IMR-90 (cell line): ENCODE measurements around the gene ABHD12. TPM values are rescaled to one million over a fixed set of nuclear protein-coding genes. Genes with fewer than 3 reads are reported as not detected.

Experiments used
- ATAC-seq: fragments of 200-7000 bp; cut with Tn5 transposase; 2 replicates; pipeline ENCODE4 v1.9.1; 2020; ENCODE audit warnings: low read depth, mild to moderate bottlenecking, moderate library complexity
- BruUV-seq: library from RNA; stranded (reverse); fragments of 400-500 nt; replicated peaks from 2 replicates; lab custom pipeline; 2021; lab: Mats Ljungman, UMichigan
- CTCF ChIA-PET: fragments of 300-600 bp; formaldehyde crosslinking; extraction: SDS; loops from one replicate; lab custom pipeline; 2021; ENCODE audit warnings: antibody characterized with exemption; lab: Yijun Ruan, JAX
- POLR2A ChIA-PET: fragments of 300-600 bp; sonication (Branson Sonifier 250); formaldehyde crosslinking; loops from one replicate; lab custom pipeline; 2022; ENCODE audit warnings: antibody characterized with exemption; ENCODE audit not compliant: unreplicated experiment; lab: Charles Lee
- DNase-seq: peaks from one replicate; pipeline ENCODE4 v3.0.0; 2013
- H2AFZ ChIP-seq: replicated peaks from 2 replicates; pipeline ENCODE3; 2013; ENCODE audit warnings: low read length, mild to moderate bottlenecking; ENCODE audit not compliant: poor library complexity
- H2AK5ac ChIP-seq: 2 replicates; pipeline ENCODE4 v1.6.1; 2013; ENCODE audit warnings: low read depth, low read length, inconsistent platforms
- H2AK9ac ChIP-seq: replicated peaks from 2 replicates; pipeline ENCODE3; 2013; ENCODE audit warnings: mild to moderate bottlenecking, low read depth, low read length, moderate library complexity; ENCODE audit not compliant: poor library complexity
- H2BK120ac ChIP-seq: 2 replicates; pipeline ENCODE4 v1.6.1; 2013; ENCODE audit warnings: low read depth, low read length, inconsistent platforms
- H2BK15ac ChIP-seq: 3 replicates; pipeline ENCODE4 v1.6.1; 2013; ENCODE audit warnings: low read depth, low read length, inconsistent platforms
- H2BK20ac ChIP-seq: 2 replicates; pipeline ENCODE4 v1.6.1; 2013; ENCODE audit warnings: low read depth, mild to moderate bottlenecking, inconsistent platforms, low read length, moderate library complexity
- H2BK5ac ChIP-seq: 2 replicates; pipeline ENCODE4 v1.6.1; 2013; ENCODE audit warnings: mild to moderate bottlenecking, low read depth, low read length, inconsistent platforms; ENCODE audit not compliant: poor library complexity, severe bottlenecking
- H3K14ac ChIP-seq: replicated peaks from 2 replicates; pipeline ENCODE4 v1.6.1; 2013; ENCODE audit warnings: low read depth, low read length, inconsistent platforms
- H3K18ac ChIP-seq: 2 replicates; pipeline ENCODE4 v1.6.1; 2013; ENCODE audit warnings: low read depth, low read length, control low read depth
- H3K23ac ChIP-seq: 2 replicates; pipeline ENCODE4 v1.6.1; 2013; ENCODE audit warnings: low read depth, low read length, inconsistent platforms
- H3K27ac ChIP-seq: 2 replicates; pipeline ENCODE4 v1.5.1; 2013; ENCODE audit warnings: mild to moderate bottlenecking, control low read depth, low read length; ENCODE audit not compliant: insufficient read depth
- H3K27me3 ChIP-seq: 2 replicates; pipeline ENCODE4 v1.6.1; 2013; ENCODE audit warnings: low read length; ENCODE audit not compliant: control insufficient read depth, insufficient read depth
- H3K36me3 ChIP-seq: 2 replicates; pipeline ENCODE4 v1.6.1; 2013; ENCODE audit warnings: low read length, mixed read lengths; ENCODE audit not compliant: control insufficient read depth, insufficient read depth
- H3K4ac ChIP-seq: 2 replicates; pipeline ENCODE4 v1.6.1; 2013; ENCODE audit warnings: low read depth, low read length, inconsistent platforms
- H3K4me1 ChIP-seq: 2 replicates; pipeline ENCODE4 v1.6.1; 2013; ENCODE audit warnings: low read length, mixed read lengths; ENCODE audit not compliant: control insufficient read depth, insufficient read depth
- H3K4me2 ChIP-seq: 2 replicates; pipeline ENCODE4 v1.6.1; 2013; ENCODE audit warnings: low read depth, mild to moderate bottlenecking, control low read depth, low read length, moderate library complexity
- H3K4me3 ChIP-seq: 2 replicates; pipeline ENCODE4 v1.5.1; 2013; ENCODE audit warnings: low read depth, mild to moderate bottlenecking, control low read depth, low read length, moderate library complexity; ENCODE audit not compliant: insufficient read depth
- H3K56ac ChIP-seq: 2 replicates; pipeline ENCODE4 v1.6.1; 2013; ENCODE audit warnings: low read length, inconsistent platforms; ENCODE audit not compliant: insufficient read depth; ENCODE audit errors: extremely low read depth
- H3K79me1 ChIP-seq, 2 experiments: 2 replicates each; pipeline ENCODE4 v1.6.1; 2013; ENCODE audit warnings: low read length in 2 of 2, inconsistent platforms in 1 of 2, low read depth in 1 of 2
- H3K9ac ChIP-seq: 2 replicates; pipeline ENCODE4 v1.6.1; 2013; ENCODE audit warnings: low read depth, low read length, control low read depth
- H3K9me1 ChIP-seq: 2 replicates; pipeline ENCODE4 v1.6.1; 2013; ENCODE audit warnings: low read length, inconsistent platforms; ENCODE audit not compliant: insufficient read depth
- H3K9me3 ChIP-seq: 2 replicates; pipeline ENCODE4 v1.6.1; 2013; ENCODE audit warnings: low read length; ENCODE audit not compliant: control insufficient read depth, insufficient read depth
- H4K20me1 ChIP-seq: 2 replicates; pipeline ENCODE4 v1.6.1; 2013; ENCODE audit warnings: low read length, inconsistent platforms; ENCODE audit not compliant: insufficient read depth
- H4K5ac ChIP-seq: 2 replicates; pipeline ENCODE4 v1.6.1; 2013; ENCODE audit warnings: mild to moderate bottlenecking, low read depth, low read length, control low read depth
- H4K8ac ChIP-seq, 2 experiments: 2 replicates each; pipeline ENCODE4 v1.6.1; 2013; ENCODE audit warnings: low read depth in 2 of 2, low read length in 2 of 2, control low read depth in 1 of 2, inconsistent platforms in 1 of 2
- H4K91ac ChIP-seq: 2 replicates; pipeline ENCODE4 v1.6.1; 2013; ENCODE audit warnings: low read depth, low read length, inconsistent platforms; ENCODE audit not compliant: insufficient read depth
- BHLHE40 ChIP-seq: fragments of 150-350 bp; IDR thresholded peaks from 2 replicates; pipeline ENCODE4 v1.6.1; 2016; ENCODE audit warnings: mild to moderate bottlenecking, low read depth, low read length
- CEBPB ChIP-seq: IDR thresholded peaks from 2 replicates; pipeline ENCODE4 v1.6.1; 2012; ENCODE audit warnings: low read depth, low read length, improper control_type of control experiment
- CHD1 ChIP-seq: IDR thresholded peaks from 2 replicates; pipeline ENCODE4 v1.6.1; 2012; ENCODE audit warnings: low read depth, low read length, improper control_type of control experiment
- CTCF ChIP-seq: conservative IDR thresholded peaks from 2 replicates; pipeline ENCODE4 v1.5.1; 2012; ENCODE audit warnings: mild to moderate bottlenecking, low read depth, low read length, improper control_type of control experiment
- FOS ChIP-seq: fragments of 150-350 bp; IDR thresholded peaks from 2 replicates; pipeline ENCODE4 v1.6.1; 2016; ENCODE audit warnings: low read depth, low read length
- MAFK ChIP-seq: IDR thresholded peaks from 2 replicates; pipeline ENCODE4 v1.6.1; 2012; ENCODE audit warnings: low read depth, low read length, improper control_type of control experiment
- MAZ ChIP-seq: IDR thresholded peaks from 2 replicates; pipeline ENCODE4 v1.6.1; 2012; ENCODE audit warnings: low read depth, mild to moderate bottlenecking, low read length, improper control_type of control experiment, moderate library complexity, borderline replicate concordance
- MXI1 ChIP-seq: IDR thresholded peaks from 2 replicates; pipeline ENCODE4 v1.6.1; 2012; ENCODE audit warnings: low read depth, mild to moderate bottlenecking, low read length, moderate library complexity, borderline replicate concordance
- NFE2L2 ChIP-seq: fragments of 150-350 bp; IDR thresholded peaks from 2 replicates; pipeline ENCODE4 v1.6.1; 2016; ENCODE audit warnings: low read depth, mild to moderate bottlenecking, low read length
- POLR2A ChIP-seq: IDR thresholded peaks from 2 replicates; pipeline ENCODE4 v1.6.1; 2012; ENCODE audit warnings: mild to moderate bottlenecking, low read depth, low read length
- RAD21 ChIP-seq: IDR thresholded peaks from 2 replicates; pipeline ENCODE4 v1.6.1; 2012; ENCODE audit warnings: low read length, improper control_type of control experiment
- RCOR1 ChIP-seq: IDR thresholded peaks from 2 replicates; pipeline ENCODE4 v1.6.1; 2012; ENCODE audit warnings: mild to moderate bottlenecking, low read length, improper control_type of control experiment; ENCODE audit not compliant: insufficient replicate concordance
- RFX5 ChIP-seq: IDR thresholded peaks from 2 replicates; pipeline ENCODE4 v1.8.0; 2012; ENCODE audit warnings: low read depth, mild to moderate bottlenecking, low read length, moderate library complexity
- SMC3 ChIP-seq: fragments of 150-350 bp; IDR thresholded peaks from 2 replicates; pipeline ENCODE4 v1.6.1; 2016; ENCODE audit warnings: low read depth, mild to moderate bottlenecking, antibody characterized with exemption, low read length, moderate library complexity
- USF2 ChIP-seq: fragments of 150-350 bp; IDR thresholded peaks from 2 replicates; pipeline ENCODE4 v1.6.1; 2017; ENCODE audit warnings: mild to moderate bottlenecking, antibody characterized with exemption, low read length, low read depth
- WGBS, 2 experiments: methylation state at CpG; one replicate each; pipeline versions ENCODE4 v1.1.5 to v1.1.7; 2013; ENCODE audit warnings: missing lambda C conversion rate in 2 of 2; ENCODE audit not compliant: insufficient read length in 1 of 2; ENCODE audit errors: extremely low coverage in 2 of 2; 5-methylcytosine and 5-hydroxymethylcytosine counted together
- dilution Hi-C: fragments of 300-500 bp; cut with HindIII; formaldehyde crosslinking; loops from one replicate; pipeline ENCODE4 v1.14.3; 2018; ENCODE audit warnings: low sequenced_read_pairs; ENCODE audit not compliant: unreplicated experiment
- in situ Hi-C: fragments of 300-500 bp; cut with MboI; formaldehyde crosslinking; loops from 3 replicates; pipeline ENCODE4 v1.14.3; 2019; ENCODE audit warnings: low sequenced_read_pairs, inconsistent platforms, mixed read lengths
- intact Hi-C: fragments of 100-400 bp; cut with micrococcal nuclease; formaldehyde crosslinking; loops from 2 replicates; pipeline ENCODE4 v1.10.0; 2022
- polyA plus RNA-seq, 3 experiments: library from polyadenylated mRNA; depleted of rRNA; stranded (reverse); fragments of >200 nt; gene quantifications; 2 replicates each; pipeline ENCODE4 v1.2.3, GENCODE V29; 2012; ENCODE audit warnings: low replicate concordance in 1 of 3
- total RNA-seq: library from RNA; depleted of rRNA; stranded (reverse); fragments of >200 nt; gene quantifications from 2 replicates; pipeline ENCODE4 v1.2.3, GENCODE V29; 2012
- TF ChIP-seq, protein P1 (sequence below): fragments of 150-350 bp; IDR thresholded peaks from 2 replicates; pipeline ENCODE4 v1.6.1; 2016; ENCODE audit warnings: low read depth, mild to moderate bottlenecking, low read length, moderate library complexity, borderline replicate concordance

ABHD12 gene
- total and polyA plus RNA-seq, 2 of the 4 experiments (the other 2 are of a cell fraction) = 80.7 to 108 TPM

DNA sequence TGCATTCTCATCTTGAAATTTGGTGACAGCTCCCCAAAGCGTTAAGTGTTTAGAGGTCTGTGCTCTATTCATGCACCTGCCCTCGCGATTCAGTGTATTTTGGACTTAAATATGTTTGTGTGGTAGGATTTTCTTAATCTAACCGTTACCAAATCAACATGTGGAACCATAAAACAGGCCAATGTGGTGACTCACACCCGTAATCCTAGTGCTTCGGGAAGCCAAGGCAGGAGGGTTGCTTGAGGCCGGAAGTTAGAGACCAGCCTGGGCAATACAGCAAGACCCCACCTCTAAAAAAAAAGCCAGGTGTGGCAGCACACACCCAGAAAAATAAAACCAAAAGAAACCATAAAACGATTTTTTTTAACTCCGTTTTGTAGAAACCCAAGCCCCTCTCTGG is 111.2 kb downstream of the ABHD12 start:
- Histone ChIP-seq H3K79me1 (peaks cover 0 to 9% of the 10 kb centered on the region in 2 experiments; a peak in 2 of 4 replicates), H2BK15ac (no peak overlapping the region), H4K91ac (no peak overlapping the region), H3K4ac (no peak overlapping the region), H3K14ac (no peak overlapping the region), H3K23ac (no peak overlapping the region), H2AK5ac (no peak overlapping the region), H4K8ac (no peak overlapping the region), H3K9me1 (peaks cover 3% of the 10 kb centered on the region; the same call in 1 of the 2 replicates), H4K5ac (no peak overlapping the region), H3K27ac (no peak overlapping the region), H3K4me2 (no peak overlapping the region), H3K56ac (no peak overlapping the region), H3K4me1 (no peaks in the 10 kb centered on the region), H2BK5ac (no peak overlapping the region), H3K9ac (no peak overlapping the region), H3K9me3 (no peaks in the 10 kb centered on the region), H2BK20ac (no peak overlapping the region), H2BK120ac (no peak overlapping the region), H3K4me3 (no peak overlapping the region), H3K36me3 (peaks cover 77% of the 10 kb centered on the region), H3K27me3 (no peaks in the 10 kb centered on the region), H2AK9ac (no peak overlapping the region), H4K20me1 (peaks cover 3% of the 10 kb centered on the region; the same call in 1 of the 2 replicates), H2AFZ (no peak overlapping the region), H3K18ac (no peak overlapping the region)
- TF ChIP-seq USF2 (no peak), MXI1 (no peak), MAZ (no peak), RAD21 (no peak), CTCF (no peak), FOS (no peak), POLR2A (no peak), NFE2L2 (no peak), CHD1 (no peak), RCOR1 (no peak), CEBPB (no peak), RFX5 (no peak), MAFK (no peak), SMC3 (no peak), BHLHE40 (no peak)
- TF ChIP-seq, protein P1, sequence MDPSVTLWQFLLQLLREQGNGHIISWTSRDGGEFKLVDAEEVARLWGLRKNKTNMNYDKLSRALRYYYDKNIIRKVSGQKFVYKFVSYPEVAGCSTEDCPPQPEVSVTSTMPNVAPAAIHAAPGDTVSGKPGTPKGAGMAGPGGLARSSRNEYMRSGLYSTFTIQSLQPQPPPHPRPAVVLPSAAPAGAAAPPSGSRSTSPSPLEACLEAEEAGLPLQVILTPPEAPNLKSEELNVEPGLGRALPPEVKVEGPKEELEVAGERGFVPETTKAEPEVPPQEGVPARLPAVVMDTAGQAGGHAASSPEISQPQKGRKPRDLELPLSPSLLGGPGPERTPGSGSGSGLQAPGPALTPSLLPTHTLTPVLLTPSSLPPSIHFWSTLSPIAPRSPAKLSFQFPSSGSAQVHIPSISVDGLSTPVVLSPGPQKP = no peak
- ATAC-seq = no peak
- dilution Hi-C loops (no loop called here), intact Hi-C loops (no loop called here), in situ Hi-C loops (no loop called here)
- no TSS peak for BruUV-seq
- POLR2A ChIA-PET = no interaction called here
- CTCF ChIA-PET = no interaction called here
- no CpG with 5 or more reads among the region's 9 CpGs for WGBS, 2 experiments
- DNase-seq = no peak
